Measurements from ENCODE around the gene ARHGAP25.

DNA sequence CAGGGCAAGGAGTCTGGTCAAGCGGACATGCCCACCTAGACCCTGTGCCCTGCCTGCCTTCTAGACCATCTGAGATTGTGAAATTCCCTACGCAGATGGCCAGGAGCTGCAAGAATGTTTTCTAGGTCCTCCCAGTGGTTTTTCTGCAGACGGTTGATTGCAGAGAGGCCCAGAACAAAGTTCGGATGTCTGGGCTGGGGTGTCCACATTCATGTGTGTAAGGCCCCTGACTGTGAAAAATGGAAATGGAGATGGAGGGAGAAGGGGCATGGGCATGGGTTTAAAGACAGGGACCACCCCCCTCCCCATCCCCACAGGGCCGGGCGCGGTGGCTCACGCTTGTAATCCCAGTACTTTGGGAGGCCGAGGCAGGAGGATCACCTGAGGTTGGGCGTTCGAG is 11.8 kb downstream of the ARHGAP25 start:
- no peak for TF ChIP-seq TCF12 (IDR thresholded peaks at IDR 0.05; ENCODE audit: low read depth)
- TF ChIP-seq EP300 (IDR thresholded peaks at IDR 0.05; ENCODE audit: borderline replicate concordance): no peak
- TF ChIP-seq FOXM1 (IDR thresholded peaks at IDR 0.05; ENCODE audit: borderline replicate concordance, low read depth): no peak
- TF ChIP-seq MAX (IDR thresholded peaks at IDR 0.05): no peak

Measured in Ishikawa (cell line).